Suprapubic skin (tissue), 4 donors: ENCODE data around the gene MCC. TPM values are rescaled to one million over a fixed set of nuclear protein-coding genes. Genes with fewer than 3 reads are reported as not detected.

ENCODE experiments used
- DNase-seq, 2 donors: peaks; one replicate each; pipeline ENCODE4 v3.0.0-alpha.2; 2019; ENCODE audit warnings: low spot score in 2 of 2
- H3K27ac ChIP-seq: fragments of 200-600 bp; sonication (generic); one replicate; pipeline ENCODE4 v1.5.1; 2019
- H3K27me3 ChIP-seq: fragments of 200-600 bp; sonication (generic); one replicate; pipeline ENCODE4 v1.5.1; 2019
- H3K36me3 ChIP-seq: fragments of 200-600 bp; sonication (generic); one replicate; pipeline ENCODE4 v1.5.1; 2019
- H3K4me1 ChIP-seq: fragments of 200-600 bp; sonication (generic); one replicate; pipeline ENCODE4 v1.5.1; 2019
- H3K4me3 ChIP-seq: fragments of 200-600 bp; sonication (generic); one replicate; pipeline ENCODE4 v1.5.1; 2019; ENCODE audit warnings: mild to moderate bottlenecking
- H3K9me3 ChIP-seq: fragments of 200-600 bp; sonication (generic); one replicate; pipeline ENCODE4 v1.5.1; 2019
- EP300 ChIP-seq: sonication (generic); formaldehyde crosslinking; IDR thresholded peaks from one replicate; pipeline ENCODE4 v1.6.1; 2017; ENCODE audit warnings: antibody characterized with exemption
- POLR2A ChIP-seq, 2 donors: fragments of 450-650 bp; IDR thresholded peaks; one replicate each; pipeline ENCODE4 v1.6.1; 2017; ENCODE audit warnings: antibody characterized with exemption in 2 of 2, mild to moderate bottlenecking in 2 of 2, moderate library complexity in 2 of 2
- POLR2AphosphoS5 ChIP-seq, 3 donors: sonication (generic); formaldehyde crosslinking; IDR thresholded peaks; one replicate each; pipeline ENCODE4 v1.6.1; 2017; ENCODE audit warnings: antibody characterized with exemption in 3 of 3
- WGBS: methylation state at CpG from one replicate; pipeline ENCODE4 v1.1.5; 2018; 5-methylcytosine and 5-hydroxymethylcytosine counted together
- total RNA-seq, 4 donors: library from RNA; depleted of rRNA; stranded (reverse); fragments of >200 nt; gene quantifications; one replicate each; pipeline ENCODE4 v1.1.0, GENCODE V29; 2016
- TF ChIP-seq, protein P1 (sequence below), 2 donors: fragments of 200-600 bp in 1 of 2; fragments of 450-650 bp in 1 of 2; sonication (generic) in 1 of 2; IDR thresholded peaks; one replicate each; pipeline ENCODE4 v1.5.1; 2016 to 2019; ENCODE audit warnings: antibody characterized with exemption in 2 of 2, mild to moderate bottlenecking in 1 of 2, moderate library complexity in 1 of 2

MCC gene
- total RNA-seq, 4 donors from 2014 or later = 67.7 to 105 (median 86.6) TPM

DNA sequence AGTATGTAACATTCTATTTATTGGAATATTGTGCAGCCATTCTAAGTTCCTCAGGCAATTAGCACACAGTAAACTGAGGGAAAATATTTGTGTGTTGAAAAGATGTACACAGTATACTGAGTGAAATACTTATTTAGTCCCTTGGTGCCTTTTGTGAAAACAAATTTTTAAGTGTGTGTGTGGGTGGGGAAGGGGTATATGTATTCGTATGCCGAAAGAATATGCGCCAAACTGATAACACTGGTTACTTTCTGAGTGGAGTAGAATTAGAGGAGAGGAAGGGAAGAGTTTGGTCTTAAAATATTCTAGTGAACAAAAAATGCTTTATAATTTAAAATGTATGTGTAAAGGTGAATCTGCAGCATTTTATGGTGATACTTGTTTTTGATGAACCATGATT lies 508.5 kb downstream of the MCC start:
- Histone ChIP-seq H3K36me3 (no peaks in the 10 kb centered on the region), H3K4me3 (no peak overlapping the region), H3K4me1 (peaks cover 45% of the 10 kb centered on the region), H3K27ac (no peak overlapping the region), H3K9me3 (no peaks in the 10 kb centered on the region), H3K27me3 (no peaks in the 10 kb centered on the region)
- 69% methylated on average over 3 of the region's 3 CpGs for WGBS
- TF ChIP-seq POLR2AphosphoS5 (IDR thresholded peaks at IDR 0.05) = no peak
- no peak for TF ChIP-seq POLR2A (IDR thresholded peaks at IDR 0.05)
- TF ChIP-seq EP300 = no peak
- TF ChIP-seq, protein P1, sequence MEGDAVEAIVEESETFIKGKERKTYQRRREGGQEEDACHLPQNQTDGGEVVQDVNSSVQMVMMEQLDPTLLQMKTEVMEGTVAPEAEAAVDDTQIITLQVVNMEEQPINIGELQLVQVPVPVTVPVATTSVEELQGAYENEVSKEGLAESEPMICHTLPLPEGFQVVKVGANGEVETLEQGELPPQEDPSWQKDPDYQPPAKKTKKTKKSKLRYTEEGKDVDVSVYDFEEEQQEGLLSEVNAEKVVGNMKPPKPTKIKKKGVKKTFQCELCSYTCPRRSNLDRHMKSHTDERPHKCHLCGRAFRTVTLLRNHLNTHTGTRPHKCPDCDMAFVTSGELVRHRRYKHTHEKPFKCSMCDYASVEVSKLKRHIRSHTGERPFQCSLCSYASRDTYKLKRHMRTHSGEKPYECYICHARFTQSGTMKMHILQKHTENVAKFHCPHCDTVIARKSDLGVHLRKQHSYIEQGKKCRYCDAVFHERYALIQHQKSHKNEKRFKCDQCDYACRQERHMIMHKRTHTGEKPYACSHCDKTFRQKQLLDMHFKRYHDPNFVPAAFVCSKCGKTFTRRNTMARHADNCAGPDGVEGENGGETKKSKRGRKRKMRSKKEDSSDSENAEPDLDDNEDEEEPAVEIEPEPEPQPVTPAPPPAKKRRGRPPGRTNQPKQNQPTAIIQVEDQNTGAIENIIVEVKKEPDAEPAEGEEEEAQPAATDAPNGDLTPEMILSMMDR (IDR thresholded peaks at IDR 0.05) = no peak
- no peak for DNase-seq

DNA sequence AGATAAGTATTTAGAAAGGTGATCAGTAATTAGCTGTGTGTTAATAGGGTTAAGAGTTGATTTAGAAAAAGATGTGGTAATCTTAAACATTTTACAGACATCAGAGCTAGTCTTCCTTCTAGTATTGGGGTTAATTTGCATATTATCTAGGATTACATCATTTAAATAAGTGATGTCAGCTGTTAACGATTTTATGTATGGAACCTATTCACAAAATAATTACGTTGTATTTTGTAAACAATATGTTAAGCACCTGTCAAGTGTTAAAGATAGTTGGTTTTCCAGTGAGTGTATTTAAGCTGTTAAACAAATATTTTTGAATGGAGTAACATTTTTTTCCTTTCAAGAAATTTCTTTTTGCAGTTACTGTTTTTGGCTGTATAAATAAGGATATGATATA lies 509.4 kb downstream of the MCC start:
- peaks cover 48% of the 10 kb centered on the region for H3K4me1 ChIP-seq
- TF ChIP-seq, protein P1 (IDR thresholded peaks at IDR 0.05) = no peak
- no peak for TF ChIP-seq POLR2A (IDR thresholded peaks at IDR 0.05)
- no peak for TF ChIP-seq POLR2AphosphoS5 (IDR thresholded peaks at IDR 0.05)
- no peak for TF ChIP-seq EP300
- no peaks in the 10 kb centered on the region for H3K27me3 ChIP-seq
- no peak overlapping the region for H3K27ac ChIP-seq
- H3K9me3 ChIP-seq = no peaks in the 10 kb centered on the region
- WGBS = 9% methylated on average over 2 of the region's 2 CpGs
- DNase-seq = no peak
- no peak overlapping the region for H3K4me3 ChIP-seq
- H3K36me3 ChIP-seq = no peaks in the 10 kb centered on the region

DNA sequence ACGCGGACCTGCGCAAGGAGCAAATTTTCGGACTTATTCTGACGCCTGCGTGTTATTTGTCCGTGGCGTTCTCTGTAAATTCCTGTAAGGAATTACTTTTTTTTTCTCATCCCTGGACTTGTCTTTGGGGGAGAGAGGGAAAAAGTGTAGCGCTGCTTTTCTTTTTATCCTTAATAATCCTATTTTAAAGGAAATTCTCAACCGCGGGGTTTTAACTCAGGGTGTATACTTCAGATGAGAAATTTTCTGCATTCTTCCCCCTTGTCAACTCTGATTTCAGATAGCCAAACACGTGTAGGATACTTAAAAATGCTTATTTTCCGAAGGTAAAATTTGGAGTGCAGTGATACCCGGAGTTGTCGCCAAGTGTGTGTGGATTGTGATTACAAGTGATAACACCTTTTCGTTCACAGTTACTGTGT lies 510.8 kb downstream of the MCC start:
- WGBS = 0% methylated on average over 16 of the region's 16 CpGs
- Histone ChIP-seq H3K36me3 (no peaks in the 10 kb centered on the region), H3K27ac (peak overlapping the region; percentile 96), H3K9me3 (no peaks in the 10 kb centered on the region), H3K4me3 (peak overlapping the region; percentile 94), H3K27me3 (no peaks in the 10 kb centered on the region), H3K4me1 (peaks cover 48% of the 10 kb centered on the region)
- no peak for TF ChIP-seq POLR2AphosphoS5 (IDR thresholded peaks at IDR 0.05)
- TF ChIP-seq, protein P1 (IDR thresholded peaks at IDR 0.05) = no peak
- no peak for DNase-seq

DNA sequence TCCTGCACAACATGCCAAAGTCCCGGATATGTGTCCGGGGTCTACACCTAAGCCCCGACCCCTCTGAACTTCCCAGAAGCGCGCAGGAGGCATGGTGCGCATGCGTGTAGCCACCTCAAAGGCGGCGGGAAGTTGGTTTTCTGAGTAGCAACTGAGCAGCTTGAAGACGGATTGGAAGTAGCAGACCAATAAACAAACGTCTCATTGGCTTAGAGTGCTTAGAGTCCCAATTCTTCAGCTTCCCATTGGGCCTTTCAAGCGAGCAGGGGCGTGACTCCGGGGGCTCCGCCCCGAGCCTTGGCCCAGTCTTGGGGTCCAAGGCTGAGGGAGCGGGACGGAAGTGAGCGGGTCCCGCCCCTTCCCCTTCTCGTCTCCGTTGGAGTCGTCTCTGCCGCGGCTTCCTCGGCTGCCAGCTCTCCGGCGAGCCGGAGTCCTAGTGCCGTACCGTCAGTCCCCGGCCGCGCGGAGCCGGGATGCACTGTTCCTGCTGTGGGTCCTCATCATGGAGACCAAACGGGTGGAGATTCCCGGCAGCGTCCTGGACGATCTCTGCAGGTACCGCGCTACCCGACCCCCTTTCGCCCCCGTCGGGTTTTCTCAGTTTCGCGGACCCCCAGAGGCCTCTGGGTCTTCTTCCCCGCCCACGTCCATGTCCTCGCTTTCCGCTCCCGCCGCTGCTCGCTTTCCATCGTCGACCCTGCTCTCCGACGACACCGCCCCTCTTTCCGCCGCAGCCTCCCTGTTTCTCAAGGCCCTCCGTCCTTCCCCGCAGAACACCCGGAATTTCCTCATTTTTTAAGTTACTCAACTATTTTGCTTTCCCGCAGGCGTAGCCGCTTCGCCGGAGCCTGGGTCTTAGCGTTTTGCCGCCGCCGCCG lies 511.6 kb downstream of the MCC start, which contains the start of gene DCP2:
DCP2 (plus strand) TSS at position 367 of the 878 bp plus-strand sequence; CDS start at position 503, 136 bp downstream.
- Histone ChIP-seq H3K27ac (peak within 1 kb of the TSS; percentile 96), H3K36me3 (no peaks in the 10 kb centered on the region), H3K27me3 (no peaks in the 10 kb centered on the region), H3K9me3 (no peaks in the 10 kb centered on the region), H3K4me3 (peak within 1 kb of the TSS; percentile 94), H3K4me1 (peaks cover 48% of the 10 kb centered on the region)
- under 1% methylated on average over 65 of the region's 75 CpGs for WGBS
- DNase-seq = peak; percentile 94 to 95
- TF ChIP-seq POLR2AphosphoS5 (IDR thresholded peaks at IDR 0.05) (peak in 2 of 3 donors; percentile 55 to 68), POLR2A (IDR thresholded peaks at IDR 0.05) (peak in 1 of 2 donors; percentile 73), EP300 (no peak)

DNA sequence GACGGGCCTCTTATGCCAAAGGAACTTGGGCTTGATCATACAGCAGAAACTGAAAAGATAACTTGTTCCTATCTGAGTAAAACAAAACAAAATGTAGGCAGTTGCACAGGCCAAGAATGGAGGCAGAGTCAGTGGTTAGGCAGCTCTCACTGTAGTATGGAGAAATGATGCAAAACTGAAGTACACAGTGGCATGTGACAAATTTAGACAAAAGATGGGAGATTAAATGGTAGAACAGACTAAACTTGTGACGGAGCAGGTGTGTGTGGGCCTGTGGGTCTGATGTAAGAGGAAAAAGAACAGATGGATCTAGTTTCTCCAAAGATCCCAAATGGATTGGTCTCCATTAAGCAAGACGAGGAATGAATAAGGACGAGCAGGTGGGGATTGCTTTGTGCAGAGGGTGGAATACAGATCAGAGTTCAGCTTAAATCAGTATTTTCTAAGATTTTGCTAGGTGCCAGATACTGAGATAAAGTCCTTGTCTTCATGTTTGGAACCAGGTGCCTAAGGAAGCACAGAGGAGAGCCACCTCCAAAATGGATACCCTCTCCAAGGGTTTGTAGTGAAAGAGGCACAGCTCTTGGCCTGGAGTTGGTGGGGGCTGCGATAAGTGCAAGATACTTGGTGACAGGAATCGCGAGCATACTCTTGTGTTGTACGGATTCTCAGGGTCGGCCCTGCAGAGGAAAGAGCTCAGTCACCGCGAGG lies 512.4 kb downstream of the MCC start:
- Histone ChIP-seq H3K27me3 (no peaks in the 10 kb centered on the region), H3K4me1 (peaks cover 48% of the 10 kb centered on the region), H3K36me3 (no peaks in the 10 kb centered on the region), H3K9me3 (no peaks in the 10 kb centered on the region), H3K27ac (peak overlapping the region; percentile 96), H3K4me3 (peak overlapping the region; percentile 94)
- no peak for DNase-seq
- no peak for TF ChIP-seq POLR2AphosphoS5 (IDR thresholded peaks at IDR 0.05)
- no peak for TF ChIP-seq POLR2A (IDR thresholded peaks at IDR 0.05)
- TF ChIP-seq EP300 = peak; percentile 20
- TF ChIP-seq, protein P1 (IDR thresholded peaks at IDR 0.05) = no peak
- 35% methylated on average over 9 of the region's 11 CpGs for WGBS
